Osteoblast (primary cell): Measurements from ENCODE around the gene KCNAB1. TPM values are rescaled to one million over a fixed set of nuclear protein-coding genes. Genes with fewer than 3 reads are reported as not detected.

ENCODE experiments used
- DNase-seq: peaks from one replicate; pipeline ENCODE4 v3.0.0; 2011; ENCODE audit warnings: low spot score, mixed read lengths; ENCODE audit not compliant: insufficient read length; ENCODE audit errors: missing footprints
- H2AFZ ChIP-seq: 2 replicates; pipeline ENCODE4 v1.6.0; 2011; ENCODE audit warnings: mild to moderate bottlenecking, low read length
- H3K27ac ChIP-seq: 2 replicates; pipeline ENCODE4 v1.5.1; 2011; ENCODE audit warnings: mild to moderate bottlenecking, low read depth, low read length, moderate library complexity
- H3K27me3 ChIP-seq: 2 replicates; pipeline ENCODE4 v1.6.0; 2012; ENCODE audit warnings: mild to moderate bottlenecking, control low read depth, inconsistent platforms, low read length, moderate library complexity; ENCODE audit not compliant: insufficient read depth
- H3K36me3 ChIP-seq: 2 replicates; pipeline ENCODE4 v1.5.1; 2011; ENCODE audit warnings: mild to moderate bottlenecking, low read length, control low read depth, moderate library complexity; ENCODE audit not compliant: insufficient read depth
- H3K4me1 ChIP-seq: 2 replicates; pipeline ENCODE4 v1.5.1; 2011; ENCODE audit warnings: mild to moderate bottlenecking, low read length, control low read depth, moderate library complexity; ENCODE audit not compliant: insufficient read depth
- H3K4me2 ChIP-seq: 2 replicates; pipeline ENCODE4 v1.6.0; 2011; ENCODE audit warnings: mild to moderate bottlenecking, low read length; ENCODE audit not compliant: insufficient read depth
- H3K4me3 ChIP-seq: fragments of 200-600 bp; sonication (generic); 3 replicates; pipeline ENCODE4 v1.5.1; 2012; ENCODE audit warnings: mild to moderate bottlenecking, low read length, inconsistent platforms; ENCODE audit not compliant: insufficient read depth
- H3K79me2 ChIP-seq: 2 replicates; pipeline ENCODE4 v1.6.0; 2012; ENCODE audit warnings: mild to moderate bottlenecking, low read length, control low read depth, inconsistent platforms; ENCODE audit not compliant: insufficient read depth
- H3K9me3 ChIP-seq: 2 replicates; pipeline ENCODE4 v1.5.1; 2011; ENCODE audit warnings: low read depth, low read length, control low read depth
- H4K20me1 ChIP-seq: 2 replicates; pipeline ENCODE4 v1.6.0; 2012; ENCODE audit warnings: mild to moderate bottlenecking, low read length, control low read depth; ENCODE audit not compliant: insufficient read depth
- CTCF ChIP-seq: IDR thresholded peaks from 2 replicates; pipeline ENCODE4 v1.5.1; 2011; ENCODE audit warnings: mild to moderate bottlenecking, low read depth, low read length, moderate library complexity; ENCODE audit errors: extremely low read depth
- total RNA-seq: library from RNA; depleted of rRNA; stranded (reverse); fragments of >200 nt; gene quantifications from 2 replicates; pipeline ENCODE4 v1.2.3, GENCODE V29; 2012

The KCNAB1 gene
- total RNA-seq, 1 donor, result 0.36 TPM

GRCh38 chr3:156344215-156344614 is 223.8 kb downstream of the KCNAB1 start:
- Histone ChIP-seq H3K27ac (no peak overlapping the region), H3K27me3 (no peaks in the 10 kb centered on the region), H3K4me2 (no peak overlapping the region), H3K9me3 (no peaks in the 10 kb centered on the region), H3K4me1 (no peaks in the 10 kb centered on the region), H3K79me2 (no peaks in the 10 kb centered on the region), H3K36me3 (no peaks in the 10 kb centered on the region), H3K4me3 (no peak overlapping the region), H4K20me1 (no peaks in the 10 kb centered on the region), H2AFZ (no peak overlapping the region)
- TF ChIP-seq CTCF, result no peak
- no peak for DNase-seq

- no peaks in the 10 kb centered on the region for H4K20me1 ChIP-seq
- TF ChIP-seq CTCF, result no peak
- H3K4me3 ChIP-seq, result no peak overlapping the region
- H3K9me3 ChIP-seq, result no peaks in the 10 kb centered on the region
- H3K27ac ChIP-seq, result no peak overlapping the region
- no peak overlapping the region for H3K4me2 ChIP-seq
- H3K4me1 ChIP-seq, result no peaks in the 10 kb centered on the region
- no peak for DNase-seq
- H3K36me3 ChIP-seq, result no peaks in the 10 kb centered on the region
- H3K27me3 ChIP-seq, result no peaks in the 10 kb centered on the region
- no peaks in the 10 kb centered on the region for H3K79me2 ChIP-seq
- no peak overlapping the region for H2AFZ ChIP-seq
These were observed 228.7 kb downstream of the KCNAB1 start for GRCh38 chr3:156349111-156349510.

GRCh38 chr3:156349978-156350377 is 229.6 kb downstream of the KCNAB1 start:
- Histone ChIP-seq H3K27me3 (no peaks in the 10 kb centered on the region), H4K20me1 (no peaks in the 10 kb centered on the region), H3K4me2 (no peak overlapping the region), H3K79me2 (no peaks in the 10 kb centered on the region), H2AFZ (no peak overlapping the region), H3K4me3 (no peak overlapping the region), H3K27ac (no peak overlapping the region), H3K36me3 (no peaks in the 10 kb centered on the region), H3K9me3 (no peaks in the 10 kb centered on the region), H3K4me1 (no peaks in the 10 kb centered on the region)
- no peak for TF ChIP-seq CTCF
- no peak for DNase-seq

GRCh38 chr3:156350781-156351180 is 230.4 kb downstream of the KCNAB1 start:
- no peak overlapping the region for H3K4me3 ChIP-seq
- DNase-seq, result no peak
- H3K9me3 ChIP-seq, result no peaks in the 10 kb centered on the region
- H4K20me1 ChIP-seq, result no peaks in the 10 kb centered on the region
- H3K79me2 ChIP-seq, result no peaks in the 10 kb centered on the region
- no peak overlapping the region for H3K4me2 ChIP-seq
- no peaks in the 10 kb centered on the region for H3K27me3 ChIP-seq
- H3K27ac ChIP-seq, result no peak overlapping the region
- no peaks in the 10 kb centered on the region for H3K36me3 ChIP-seq
- no peaks in the 10 kb centered on the region for H3K4me1 ChIP-seq
- no peak overlapping the region for H2AFZ ChIP-seq
- no peak for TF ChIP-seq CTCF
